ENCODE measurements around the gene LRRC15.

Gene LRRC15

DNA sequence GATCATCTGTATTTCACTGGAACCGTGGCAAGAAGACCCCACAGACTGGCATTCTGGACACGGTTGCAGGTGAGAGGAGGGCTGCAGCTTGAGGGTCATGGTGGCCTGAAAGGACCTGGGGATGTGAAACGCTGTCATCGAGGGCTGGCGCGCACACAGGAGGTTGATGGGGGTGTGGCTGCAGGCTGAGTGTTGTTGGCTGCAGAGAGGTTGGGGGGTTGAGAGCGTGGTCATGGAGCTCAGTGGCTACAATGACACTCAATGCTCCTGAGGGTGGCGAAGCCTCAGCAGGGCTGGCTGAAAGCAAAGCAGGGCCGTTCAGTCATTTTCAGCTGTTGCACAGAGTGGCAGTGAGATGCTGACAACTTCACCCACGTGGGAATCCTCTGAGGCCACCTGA, 39.4 kb downstream of the LRRC15 start:
- DNase-seq (ENCODE audit: low spot score): no peak
- TF ChIP-seq, protein P1, sequence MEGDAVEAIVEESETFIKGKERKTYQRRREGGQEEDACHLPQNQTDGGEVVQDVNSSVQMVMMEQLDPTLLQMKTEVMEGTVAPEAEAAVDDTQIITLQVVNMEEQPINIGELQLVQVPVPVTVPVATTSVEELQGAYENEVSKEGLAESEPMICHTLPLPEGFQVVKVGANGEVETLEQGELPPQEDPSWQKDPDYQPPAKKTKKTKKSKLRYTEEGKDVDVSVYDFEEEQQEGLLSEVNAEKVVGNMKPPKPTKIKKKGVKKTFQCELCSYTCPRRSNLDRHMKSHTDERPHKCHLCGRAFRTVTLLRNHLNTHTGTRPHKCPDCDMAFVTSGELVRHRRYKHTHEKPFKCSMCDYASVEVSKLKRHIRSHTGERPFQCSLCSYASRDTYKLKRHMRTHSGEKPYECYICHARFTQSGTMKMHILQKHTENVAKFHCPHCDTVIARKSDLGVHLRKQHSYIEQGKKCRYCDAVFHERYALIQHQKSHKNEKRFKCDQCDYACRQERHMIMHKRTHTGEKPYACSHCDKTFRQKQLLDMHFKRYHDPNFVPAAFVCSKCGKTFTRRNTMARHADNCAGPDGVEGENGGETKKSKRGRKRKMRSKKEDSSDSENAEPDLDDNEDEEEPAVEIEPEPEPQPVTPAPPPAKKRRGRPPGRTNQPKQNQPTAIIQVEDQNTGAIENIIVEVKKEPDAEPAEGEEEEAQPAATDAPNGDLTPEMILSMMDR (IDR thresholded peaks at IDR 0.05; ENCODE audit: borderline replicate concordance, control extremely low read depth, extremely low read depth, insufficient read depth, missing control alignments): no peak
- in situ Hi-C loops (cut with MboI; ENCODE audit: low sequenced_read_pairs, unreplicated experiment): loop anchor here (25.0 kb wide), 1 partner anchor 257 kb away; no protein-coding TSS in a partner anchor

DNA sequence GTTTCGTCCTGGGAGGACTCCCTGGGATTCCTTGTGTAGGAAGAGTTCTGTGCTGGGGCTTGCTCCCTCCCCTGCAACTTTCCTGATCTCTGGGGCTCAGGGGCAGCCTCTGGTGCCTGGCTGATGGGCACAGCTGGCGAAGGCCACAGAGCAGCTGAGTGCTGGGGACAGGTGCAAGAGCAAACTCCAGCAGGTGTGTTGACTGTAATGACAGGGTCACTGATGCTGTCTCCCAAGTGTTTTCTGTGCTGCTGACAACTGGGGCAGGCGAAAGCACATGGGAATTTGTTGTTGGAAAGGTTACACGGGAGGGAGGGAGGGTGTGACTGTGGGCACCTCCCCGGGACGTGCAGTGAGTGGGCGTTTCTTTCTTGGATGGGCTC, 40.0 kb downstream of the LRRC15 start:
- DNase-seq (ENCODE audit: low spot score): no peak
- TF ChIP-seq, protein P1 (IDR thresholded peaks at IDR 0.05; ENCODE audit: borderline replicate concordance, control extremely low read depth, extremely low read depth, insufficient read depth, missing control alignments): no peak
- in situ Hi-C loops (cut with MboI; ENCODE audit: low sequenced_read_pairs, unreplicated experiment): loop anchor here (25.0 kb wide), 1 partner anchor 258 kb away; no protein-coding TSS in a partner anchor

GRCh38 chr3:194328942-194329582, 40.5 kb downstream of the LRRC15 start:
- in situ Hi-C loops (cut with MboI; ENCODE audit: low sequenced_read_pairs, unreplicated experiment): loop anchor here (25.0 kb wide), 1 partner anchor 258 kb away; no protein-coding TSS in a partner anchor
- no peak for DNase-seq (ENCODE audit: low spot score)
- TF ChIP-seq, protein P1 (IDR thresholded peaks at IDR 0.05; ENCODE audit: borderline replicate concordance, control extremely low read depth, extremely low read depth, insufficient read depth, missing control alignments): no peak

DNA sequence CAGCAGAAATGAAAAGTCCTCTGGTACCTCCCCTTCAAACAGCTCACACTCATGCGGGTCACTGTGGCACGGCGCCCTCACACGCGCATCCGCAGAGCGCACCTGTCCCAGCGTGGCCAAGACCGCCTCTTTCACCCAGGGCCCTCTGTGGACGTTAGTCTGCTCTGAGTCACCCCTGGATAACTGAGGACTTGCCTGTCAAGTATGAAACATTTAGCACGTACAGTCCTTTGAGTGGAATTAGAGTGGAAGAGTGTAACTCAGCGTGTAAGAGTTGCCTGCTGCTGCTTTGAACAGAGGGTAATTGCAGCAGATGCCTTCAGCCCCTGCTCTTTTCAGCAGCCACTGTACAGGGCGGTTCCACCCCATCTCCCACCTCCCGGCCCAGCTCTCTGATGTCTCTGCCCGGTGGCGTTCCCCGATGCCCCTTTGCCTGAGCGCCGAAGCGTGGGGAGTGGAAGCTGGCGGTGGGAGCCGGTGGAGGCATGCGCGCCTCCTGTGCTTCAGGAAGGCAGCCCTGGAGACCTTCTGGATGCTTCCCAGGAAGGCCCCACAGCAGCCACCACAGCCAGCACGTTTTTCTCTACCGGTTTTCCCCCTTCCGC, 41.4 kb downstream of the LRRC15 start:
- in situ Hi-C loops (cut with MboI; ENCODE audit: low sequenced_read_pairs, unreplicated experiment): loop anchor here (25.0 kb wide), 1 partner anchor 259 kb away; no protein-coding TSS in a partner anchor
- TF ChIP-seq, protein P1 (IDR thresholded peaks at IDR 0.05; ENCODE audit: borderline replicate concordance, control extremely low read depth, extremely low read depth, insufficient read depth, missing control alignments): no peak
- no peak for DNase-seq (ENCODE audit: low spot score)

DNA sequence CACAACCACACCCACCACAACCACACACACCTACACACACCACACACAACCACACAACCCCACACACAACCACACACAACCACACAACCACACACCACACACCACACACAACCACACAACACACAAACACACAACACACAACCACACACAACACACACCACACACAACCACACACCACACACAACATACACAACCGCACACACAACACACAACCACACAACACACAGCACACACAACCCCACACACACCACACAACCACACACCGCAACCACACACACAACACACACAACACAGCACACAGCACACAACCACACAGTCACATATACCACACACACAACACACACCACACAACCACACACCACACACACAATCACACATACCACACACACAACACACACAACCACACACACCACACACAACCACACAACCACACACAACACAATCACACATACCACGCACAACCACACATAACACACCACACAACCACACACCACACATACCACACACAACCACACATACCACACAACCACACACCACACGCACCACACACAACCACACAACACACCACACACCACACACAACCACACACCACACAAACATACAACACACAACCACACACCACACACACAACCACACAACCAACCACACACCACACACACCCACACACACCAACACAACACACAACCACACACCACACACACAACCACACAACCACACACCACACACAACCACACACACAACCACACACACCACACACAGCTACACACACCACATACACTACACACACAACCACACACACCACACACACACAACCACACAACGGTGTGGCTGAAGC, 42.1 kb downstream of the LRRC15 start:
- in situ Hi-C loops (cut with MboI; ENCODE audit: low sequenced_read_pairs, unreplicated experiment): loop anchor here (25.0 kb wide), 1 partner anchor 260 kb away; no protein-coding TSS in a partner anchor
- no peak for DNase-seq (ENCODE audit: low spot score)
- TF ChIP-seq, protein P1 (IDR thresholded peaks at IDR 0.05; ENCODE audit: borderline replicate concordance, control extremely low read depth, extremely low read depth, insufficient read depth, missing control alignments): no peak

- TF ChIP-seq, protein P1 (IDR thresholded peaks at IDR 0.05; ENCODE audit: borderline replicate concordance, control extremely low read depth, extremely low read depth, insufficient read depth, missing control alignments): no peak
- DNase-seq (ENCODE audit: low spot score): no peak
- in situ Hi-C loops (cut with MboI; ENCODE audit: low sequenced_read_pairs, unreplicated experiment): loop anchor here (25.0 kb wide), 1 partner anchor 260 kb away; no protein-coding TSS in a partner anchor
Measured at GRCh38 chr3:194326968-194327217, 42.6 kb downstream of the LRRC15 start.

Measured in GM13976 (cell line).